Measurements from ENCODE around the gene DLG2.

DLG2 gene

DNA sequence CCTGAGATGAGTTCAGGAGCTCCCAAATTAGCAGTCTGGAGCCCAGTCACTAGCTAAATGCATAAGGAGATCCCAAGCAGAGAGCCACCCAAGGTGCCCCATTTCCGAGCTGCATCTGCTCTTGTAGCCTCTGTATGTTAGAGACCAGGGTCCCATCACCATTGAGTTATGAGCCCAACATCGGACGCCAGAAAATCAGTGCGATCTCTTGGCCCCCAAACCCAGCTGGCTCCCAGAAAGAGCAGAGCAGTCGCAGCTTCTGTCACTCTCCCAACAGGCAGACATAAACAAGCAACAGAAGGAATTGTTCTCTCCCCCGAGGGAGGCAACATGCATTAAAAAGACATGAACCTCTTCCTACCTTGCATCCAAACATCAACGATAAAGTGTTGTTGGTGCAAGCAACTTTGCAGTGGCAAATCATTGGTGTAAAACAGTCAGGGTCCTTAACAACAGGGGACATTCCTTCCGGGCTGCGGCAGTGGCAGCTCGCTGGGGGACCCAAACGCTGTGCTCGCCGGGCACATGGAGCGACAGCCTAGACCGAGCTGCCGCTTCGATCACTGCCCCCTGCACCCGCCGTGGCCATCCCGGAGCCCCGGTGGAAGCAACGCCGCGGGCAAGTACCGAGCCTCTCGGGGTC lies 907.1 kb downstream of the DLG2 start:
- DNase-seq = no peak

GRCh38 chr11:84714316-84714780 lies 912.8 kb downstream of the DLG2 start:
- peak; percentile 73 for DNase-seq

GRCh38 chr11:84691830-84692229 lies 935.3 kb downstream of the DLG2 start:
- DNase-seq = no peak

DNA sequence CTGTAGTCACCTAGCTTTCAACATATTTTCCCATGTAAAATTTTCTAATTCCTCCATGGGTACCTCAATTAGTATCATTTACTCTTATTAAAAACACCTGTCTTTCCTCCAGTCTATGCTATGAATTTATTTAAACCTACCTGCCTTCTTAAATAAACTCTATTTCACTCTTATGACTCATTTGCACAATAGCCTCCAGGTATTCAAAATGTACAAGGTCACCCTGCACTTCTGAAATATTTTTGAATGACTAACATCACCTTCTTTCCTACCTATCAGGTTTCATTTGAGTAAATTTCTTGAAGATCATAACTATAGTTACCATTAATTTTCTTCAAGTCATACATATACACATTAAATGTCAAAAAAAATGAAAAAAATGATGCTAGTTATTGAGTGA lies 939.7 kb downstream of the DLG2 start:
- no peak for DNase-seq

DNA sequence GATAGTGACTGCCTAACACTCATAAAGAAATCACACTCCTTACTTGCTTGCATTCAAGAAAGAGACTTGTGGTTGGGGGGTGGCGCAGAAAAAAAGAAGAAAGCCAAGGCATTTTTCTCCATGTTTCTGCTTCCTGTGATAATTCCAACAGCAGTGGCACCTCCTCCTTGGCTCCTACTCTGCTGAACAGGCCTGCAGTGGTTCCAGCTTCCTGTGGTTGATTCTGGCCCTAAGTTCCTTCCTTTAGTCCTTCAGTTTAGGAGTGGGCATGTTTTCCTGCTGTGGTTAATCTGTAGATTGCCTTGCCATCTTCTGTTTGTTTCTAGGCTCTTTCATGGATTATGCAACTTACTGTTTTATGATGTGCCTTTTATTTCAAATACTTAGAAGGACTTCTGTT lies 940.4 kb downstream of the DLG2 start:
- no peak for DNase-seq

- DNase-seq = no peak
Observed at GRCh38 chr11:84685976-84686375, 941.2 kb downstream of the DLG2 start.

DNA sequence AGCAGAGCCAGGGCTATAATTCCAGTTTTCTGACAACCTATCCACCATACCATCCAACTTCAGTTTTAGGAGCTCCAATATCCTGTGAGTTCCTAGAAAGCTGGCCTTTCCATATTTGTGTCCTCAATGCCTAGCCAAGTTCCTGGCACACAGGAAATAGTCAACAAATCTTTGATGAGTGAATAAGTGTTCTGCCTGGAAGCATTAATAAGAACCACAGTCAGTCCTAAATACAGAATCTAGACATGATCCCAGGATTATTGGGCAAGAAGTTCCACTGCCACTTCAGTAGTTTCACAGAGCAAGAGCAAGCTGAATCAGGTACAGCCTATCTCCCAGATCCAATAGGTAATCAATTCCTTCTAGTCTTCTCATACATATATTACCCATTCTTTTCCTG lies 942.0 kb downstream of the DLG2 start:
- DNase-seq = no peak

DNA sequence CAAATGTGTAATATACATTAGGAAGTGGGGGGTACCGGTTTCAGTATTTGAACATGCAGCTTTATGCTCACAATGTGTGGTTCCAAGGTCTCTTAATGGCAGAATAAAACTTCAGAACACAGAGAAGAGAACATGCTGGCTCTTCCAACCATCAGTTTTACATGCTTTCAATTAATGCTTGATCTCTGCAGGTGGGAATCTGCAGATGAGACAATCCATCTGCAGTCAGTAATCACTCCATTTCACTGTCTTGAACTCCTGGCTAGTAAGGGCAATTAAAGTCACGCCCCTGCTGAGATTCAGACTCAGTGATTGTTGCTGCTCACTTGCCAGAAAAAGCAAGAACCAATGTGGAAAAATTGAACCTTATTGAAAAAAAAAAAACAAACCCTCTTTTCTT lies 945.7 kb downstream of the DLG2 start:
- DNase-seq = no peak

GRCh38 chr11:84675396-84676025 lies 951.6 kb downstream of the DLG2 start:
- DNase-seq = no peak

GRCh38 chr11:84673753-84674152 lies 953.4 kb downstream of the DLG2 start:
- no peak for DNase-seq

GRCh38 chr11:84671325-84671999 lies 955.7 kb downstream of the DLG2 start:
- no peak for DNase-seq

DNA sequence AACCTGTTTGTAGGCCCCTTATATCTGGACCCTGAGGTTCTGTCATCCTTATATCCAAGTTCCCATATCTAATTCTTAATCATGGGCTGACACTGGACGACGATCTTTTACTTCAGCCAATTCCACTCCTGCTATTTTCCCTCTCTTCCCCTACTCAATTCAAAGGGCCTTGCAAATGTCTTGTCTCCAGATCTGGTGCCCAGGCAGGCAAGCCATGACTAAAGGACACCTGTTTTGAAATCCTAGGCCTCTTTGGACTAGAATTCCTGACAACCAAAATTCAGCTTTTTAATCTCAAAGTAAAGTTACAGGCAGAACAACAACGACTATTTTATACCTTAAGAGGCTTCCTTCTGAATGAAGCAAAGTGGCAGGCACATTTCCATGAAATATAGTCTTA lies 963.4 kb downstream of the DLG2 start:
- no peak for DNase-seq

- DNase-seq = no peak
Observed at GRCh38 chr11:84660257-84660977, 966.7 kb downstream of the DLG2 start.

DNA sequence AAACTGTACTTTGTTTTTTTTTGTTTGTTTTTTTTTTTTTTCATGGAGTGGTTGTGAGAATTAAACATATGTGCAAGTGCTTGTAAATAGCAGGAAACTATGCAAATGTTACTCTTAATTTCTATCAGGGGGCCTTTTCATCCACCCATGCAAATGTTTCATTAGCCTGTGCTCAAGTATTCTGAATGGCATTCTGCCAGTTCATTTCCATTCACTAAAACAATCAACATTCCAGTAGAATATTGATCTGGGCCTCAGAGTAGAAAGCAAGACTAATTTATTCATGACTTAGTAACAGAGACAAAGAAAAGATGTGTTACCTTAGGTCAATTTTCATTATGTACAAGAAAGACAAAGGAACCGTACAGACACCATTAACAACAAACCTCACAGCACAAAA lies 971.4 kb downstream of the DLG2 start:
- no peak for DNase-seq

GRCh38 chr11:84648471-84648870 lies 978.7 kb downstream of the DLG2 start:
- no peak for DNase-seq

GRCh38 chr11:84645988-84646694 lies 981.0 kb downstream of the DLG2 start:
- no peak for DNase-seq

GRCh38 chr11:84642500-84642899 lies 984.6 kb downstream of the DLG2 start:
- no peak for DNase-seq

- DNase-seq = no peak
Observed at GRCh38 chr11:84634309-84634708, 992.8 kb downstream of the DLG2 start.

DNA sequence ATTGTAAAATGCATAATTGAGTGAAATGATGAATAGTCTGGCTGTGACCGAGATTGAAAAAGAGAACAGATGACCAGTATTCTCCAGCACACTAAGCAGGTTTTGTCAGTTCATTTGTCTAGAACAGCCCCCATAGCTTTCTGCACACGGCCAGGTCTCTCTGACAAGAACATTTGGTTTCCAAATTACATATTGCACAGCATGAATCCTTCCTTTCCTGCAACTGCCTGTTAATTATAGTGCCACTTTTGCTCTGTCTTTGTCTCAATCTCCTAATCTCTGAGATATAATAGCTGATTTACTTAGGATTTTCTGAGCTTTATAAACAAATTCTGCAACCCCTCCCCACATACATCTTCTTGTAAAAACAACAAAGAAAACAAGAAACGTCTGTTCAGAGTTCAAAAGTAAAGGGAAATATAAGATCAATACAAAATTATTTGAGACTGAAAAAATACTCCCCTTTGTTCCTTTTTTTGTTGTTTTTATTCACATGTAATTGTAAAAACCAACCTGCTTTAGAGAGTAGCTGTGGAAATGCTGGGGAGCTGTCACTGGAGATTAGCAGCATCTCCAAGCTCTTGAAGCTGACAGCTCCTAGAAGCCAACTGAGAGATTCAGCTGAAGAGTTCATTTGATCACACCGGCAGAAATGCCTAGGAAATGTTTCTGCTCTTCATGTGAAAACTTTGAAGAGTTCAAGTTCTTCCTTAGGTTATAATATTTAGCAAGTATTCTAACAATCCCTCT lies 998.1 kb downstream of the DLG2 start:
- no peak for DNase-seq

GRCh38 chr11:84626256-84626655 lies 1000.9 kb downstream of the DLG2 start:
- no peak for DNase-seq

DNA sequence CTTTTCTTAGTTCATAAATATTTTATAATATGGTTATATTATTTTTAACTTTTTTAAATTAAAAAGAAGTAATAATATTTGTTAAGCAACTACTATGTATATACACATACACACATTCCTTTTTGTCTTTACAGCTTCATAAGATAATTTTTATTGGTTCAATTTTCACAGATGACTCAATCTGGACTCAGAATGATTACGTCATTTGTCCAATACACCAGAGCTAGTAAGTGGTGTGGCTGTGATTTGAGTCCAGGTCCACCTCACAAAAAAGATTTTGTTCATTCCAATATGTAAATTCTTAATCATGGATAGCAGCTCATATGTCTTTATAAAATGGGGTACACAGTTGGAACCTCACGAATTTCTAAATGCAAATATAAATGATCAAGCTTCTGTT lies 1014.5 kb downstream of the DLG2 start:
- DNase-seq = no peak

GRCh38 chr11:84608837-84609196 lies 1018.3 kb downstream of the DLG2 start:
- DNase-seq = no peak

Measured in inflammatory macrophage treated with lipopolysaccharide for 4 hours (primary cell).